ENCODE results near the gene RC3H2.
"Not testable (repeated sequence)": the region's sequence is repeated elsewhere in the genome, so short reads cannot be mapped to it uniquely, and the experiment has no call there.

The RC3H2 gene

GRCh38 chr9:122912964-122913673 lies 8.0 kb upstream of the RC3H2 start, which contains the start of gene ZBTB6:
TSS of gene ZBTB6 (minus strand) at chr9:122913323. CDS start at chr9:122912072, 1,251 bp downstream.
- DNase-seq = peak; percentile 61

GRCh38 chr9:122912671-122912963 lies 7.5 kb upstream of the RC3H2 start:
- no peak for DNase-seq

DNA sequence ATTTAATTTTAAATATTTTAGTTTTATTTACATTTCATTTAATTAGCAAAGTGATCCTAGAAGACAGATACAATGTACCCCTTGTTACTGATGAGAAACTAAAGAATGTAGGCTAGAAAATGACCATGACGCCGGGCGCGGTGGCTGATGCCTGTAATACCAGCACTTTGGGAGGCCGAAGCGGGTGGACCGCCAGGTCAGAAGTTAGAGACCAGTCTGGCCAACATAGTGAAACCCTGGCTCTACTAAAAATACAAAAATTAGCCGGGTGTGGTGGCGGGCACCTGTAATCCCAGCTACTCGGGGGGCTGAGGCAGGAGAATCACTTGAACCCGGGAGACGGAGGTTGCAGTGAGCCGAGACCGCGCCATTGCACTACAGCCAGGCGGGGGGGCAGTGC lies 963 bp upstream of the RC3H2 start:
- not testable (repeated sequence) for DNase-seq

DNA sequence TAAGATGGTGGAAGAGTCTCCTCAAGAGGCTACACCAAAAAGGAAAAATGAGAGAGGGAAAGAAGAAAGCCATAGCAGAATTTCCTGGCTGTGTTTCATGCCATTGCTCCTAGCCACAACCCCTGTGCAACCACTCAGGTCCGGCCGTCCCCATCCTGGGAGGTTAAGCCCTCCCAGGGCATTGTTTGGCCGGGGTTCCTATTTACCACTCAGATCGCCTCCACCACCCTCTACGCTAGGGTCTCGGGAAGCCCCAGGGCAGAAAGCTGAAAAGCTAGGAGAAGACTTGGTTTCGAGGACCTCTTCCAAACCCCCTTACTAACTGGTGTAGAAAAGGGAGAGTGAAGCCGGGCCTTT lies 715 bp downstream of the RC3H2 start:
- DNase-seq = no peak

GRCh38 chr9:122900791-122901190 lies 4.4 kb downstream of the RC3H2 start:
- DNase-seq = no peak

DNA sequence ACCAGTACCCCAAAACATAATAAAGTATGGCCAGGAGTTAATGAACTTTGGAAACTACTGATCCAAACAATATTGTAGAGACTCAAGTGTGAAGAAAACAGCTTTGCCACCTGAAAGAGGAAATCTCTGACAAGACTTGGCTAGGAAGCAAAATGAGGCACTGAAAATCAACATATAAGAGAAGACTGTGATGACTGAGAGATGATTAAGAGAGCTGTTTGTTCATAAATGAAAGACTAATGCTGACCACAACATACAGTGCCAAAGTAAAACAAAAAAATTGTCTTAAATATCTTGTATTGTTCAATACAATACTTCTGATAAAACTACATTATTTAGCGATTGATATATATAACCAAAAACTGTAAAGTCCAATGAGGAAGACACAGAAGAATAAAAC lies 7.2 kb downstream of the RC3H2 start:
- DNase-seq = no peak

- DNase-seq = no peak
Measured at GRCh38 chr9:122888480-122888879, 16.7 kb downstream of the RC3H2 start.

GRCh38 chr9:122883125-122883524 lies 22.0 kb downstream of the RC3H2 start:
- DNase-seq = no peak

GRCh38 chr9:122879443-122879842 lies 25.7 kb downstream of the RC3H2 start:
- no peak for DNase-seq

DNA sequence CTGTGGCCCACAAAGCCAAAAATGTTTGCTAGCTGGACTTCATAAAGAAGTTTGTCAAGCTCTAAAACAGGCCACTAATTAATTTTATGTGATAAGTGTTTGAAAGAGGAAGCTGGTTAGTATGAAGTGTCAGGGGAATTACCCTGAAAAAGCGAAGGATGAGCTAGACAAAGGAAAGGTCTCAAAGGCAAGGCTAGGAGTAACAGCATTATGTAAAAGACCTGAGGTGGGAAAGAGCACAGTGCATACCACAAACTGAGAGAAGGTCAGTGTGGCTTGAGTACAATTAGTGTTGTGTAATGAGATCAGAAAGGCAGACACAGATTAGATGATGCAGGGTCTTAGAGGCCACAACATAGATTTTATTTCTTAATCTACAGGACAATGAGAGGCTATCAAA lies 29.6 kb downstream of the RC3H2 start:
- no peak for DNase-seq

- DNase-seq = not testable (repeated sequence)
Measured at GRCh38 chr9:122867276-122867675, 37.9 kb downstream of the RC3H2 start.

GRCh38 chr9:122866079-122866478 lies 39.1 kb downstream of the RC3H2 start:
- DNase-seq = no peak

DNA sequence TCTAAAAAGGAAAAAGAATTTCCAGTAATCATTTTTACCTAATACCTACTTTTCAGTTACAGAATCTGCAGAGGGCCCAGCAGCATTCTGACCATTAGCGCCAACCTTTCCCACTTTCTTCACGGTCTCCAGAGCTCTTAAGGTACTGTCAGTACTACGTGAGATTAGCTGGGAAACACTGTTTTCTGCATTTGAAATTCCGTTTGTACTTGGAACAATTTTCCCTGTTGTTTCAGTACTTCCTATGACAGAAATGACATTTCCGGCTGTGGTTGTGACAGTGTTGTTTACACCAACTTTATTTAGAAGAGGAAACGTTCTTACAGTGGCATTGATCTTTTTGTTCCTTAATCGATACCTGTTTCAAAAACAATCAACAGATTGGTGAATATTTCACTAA lies 39.9 kb downstream of the RC3H2 start:
- no peak for DNase-seq

DNA sequence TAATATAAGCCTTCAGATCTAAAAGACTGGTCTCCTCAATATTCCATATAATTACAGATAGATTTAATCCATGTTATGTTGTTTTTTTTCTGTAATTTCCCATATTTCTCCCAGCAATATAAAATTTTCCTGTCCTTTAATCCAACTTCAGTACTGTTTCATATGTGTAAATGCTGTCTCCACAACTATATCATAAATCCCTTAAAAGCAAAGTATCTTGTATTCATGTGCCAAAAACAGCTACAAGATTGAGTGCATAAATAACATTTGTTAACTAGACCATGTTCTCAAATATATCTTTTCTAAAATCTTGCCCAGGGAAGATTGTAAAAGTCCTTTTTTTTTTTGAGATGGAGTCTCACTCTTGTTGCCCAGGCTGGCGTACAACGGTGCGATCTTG lies 41.8 kb downstream of the RC3H2 start:
- DNase-seq = no peak

- no peak for DNase-seq
Measured at GRCh38 chr9:122860319-122861142, 44.6 kb downstream of the RC3H2 start.

DNA sequence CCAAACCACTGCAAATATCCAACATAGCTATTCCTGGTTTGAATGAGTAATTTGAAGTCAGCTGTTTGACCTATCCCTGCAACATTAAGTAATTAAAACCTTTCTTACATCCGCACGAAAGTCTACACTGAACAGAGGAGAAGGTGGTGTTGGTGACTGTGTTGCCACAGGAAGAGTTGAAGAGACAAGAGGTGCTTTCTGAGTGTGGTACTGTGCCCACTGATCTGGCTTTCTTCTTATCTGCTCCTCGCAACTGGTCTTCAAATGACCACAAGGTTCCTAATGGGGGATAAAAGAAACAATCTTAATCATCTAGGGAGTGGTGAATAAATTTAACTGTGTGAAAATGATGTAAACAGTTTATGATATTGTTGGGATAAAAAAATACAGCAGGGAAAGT lies 47.3 kb downstream of the RC3H2 start:
- no peak for DNase-seq

DNA sequence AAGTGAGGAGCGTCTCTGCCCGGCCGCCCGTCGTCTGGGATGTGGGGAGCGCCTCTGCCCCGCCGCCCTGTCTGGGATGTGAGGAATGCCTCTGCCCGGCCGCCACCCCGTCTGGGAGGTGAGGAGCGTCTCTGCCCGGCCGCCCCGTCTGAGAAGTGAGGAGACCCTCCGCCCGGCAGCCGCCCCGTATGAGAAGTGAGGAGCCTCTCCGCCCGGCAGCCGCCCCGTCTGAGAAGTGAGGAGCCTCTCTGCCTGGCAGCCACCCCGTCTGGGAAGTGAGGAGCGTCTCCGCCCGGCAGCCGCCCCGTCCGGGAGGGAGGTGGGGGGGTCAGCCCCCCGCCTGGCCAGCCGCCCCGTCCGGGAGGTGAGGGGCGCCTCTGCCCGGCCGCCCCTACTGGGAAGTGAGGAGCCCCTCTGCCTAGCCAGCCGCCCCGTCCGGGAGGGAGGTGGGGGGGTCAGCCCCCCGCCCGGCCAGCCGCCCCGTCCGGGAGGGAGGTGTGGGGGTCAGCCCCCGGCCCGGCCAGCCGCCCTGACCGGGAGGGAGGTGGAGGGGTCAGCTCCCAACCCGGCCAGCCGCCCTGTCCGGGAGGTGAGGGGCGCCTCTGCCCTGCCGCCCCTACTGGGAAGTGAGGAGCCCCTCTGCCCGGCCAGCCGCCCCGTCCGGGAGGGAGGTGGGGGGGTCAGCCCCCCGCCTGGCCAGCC lies 52.9 kb downstream of the RC3H2 start:
- not testable (repeated sequence) for DNase-seq

GRCh38 chr9:122848256-122848943 lies 56.8 kb downstream of the RC3H2 start:
- no peak for DNase-seq

GRCh38 chr9:122846371-122846940 lies 58.7 kb downstream of the RC3H2 start:
- DNase-seq = no peak

DNA sequence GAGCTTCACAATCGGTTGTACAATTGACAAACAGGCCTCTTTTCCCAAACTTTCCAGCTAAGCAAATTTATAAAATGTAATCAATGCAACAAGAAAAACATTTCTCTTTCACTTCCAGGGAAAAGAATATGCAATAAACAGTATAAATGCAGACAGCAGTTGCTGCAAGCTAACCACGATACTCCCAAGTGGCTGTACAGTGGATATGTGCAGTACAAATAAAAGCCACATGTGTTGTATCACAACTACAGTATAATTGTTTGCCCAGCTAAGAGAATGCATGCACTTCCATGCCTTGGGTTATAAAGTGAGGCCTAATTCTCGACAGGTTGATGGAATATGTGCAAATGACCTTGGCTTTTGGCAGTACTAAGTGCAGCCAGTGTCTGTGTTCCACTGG lies 60.0 kb downstream of the RC3H2 start:
- DNase-seq = no peak

DNA sequence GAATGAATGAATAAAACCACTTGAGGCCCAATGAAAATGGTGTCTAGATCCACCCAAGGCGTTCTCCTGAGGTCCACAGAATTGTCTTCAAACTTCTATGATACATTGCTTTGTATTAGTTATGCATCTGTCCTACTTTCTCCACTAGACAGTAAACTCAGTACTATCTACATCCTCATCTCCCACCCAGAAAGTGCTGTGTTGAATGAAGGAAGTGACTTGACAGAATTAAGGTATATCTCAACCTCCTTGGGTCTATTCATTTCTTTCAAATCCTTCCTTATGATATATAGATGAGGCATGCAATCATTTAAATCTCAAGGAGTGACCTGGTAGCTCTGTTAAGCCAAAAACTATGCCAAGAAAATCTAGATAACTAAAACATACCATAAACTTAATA lies 61.0 kb downstream of the RC3H2 start:
- no peak for DNase-seq

- DNase-seq = no peak
Measured at GRCh38 chr9:122841501-122841900, 63.7 kb downstream of the RC3H2 start.

GRCh38 chr9:122838441-122838840 lies 66.7 kb downstream of the RC3H2 start:
- DNase-seq = not testable (repeated sequence)
